ENCODE results near the gene FOCAD. TPM values are rescaled to one million over a fixed set of nuclear protein-coding genes. Genes with fewer than 3 reads are reported as not detected.

Gene FOCAD
- total and polyA plus RNA-seq, 2 of the 8 experiments (the other 6 are each of a cell fraction or from before 2014, with no cell fraction given): 22.0 to 38.4 TPM

DNA sequence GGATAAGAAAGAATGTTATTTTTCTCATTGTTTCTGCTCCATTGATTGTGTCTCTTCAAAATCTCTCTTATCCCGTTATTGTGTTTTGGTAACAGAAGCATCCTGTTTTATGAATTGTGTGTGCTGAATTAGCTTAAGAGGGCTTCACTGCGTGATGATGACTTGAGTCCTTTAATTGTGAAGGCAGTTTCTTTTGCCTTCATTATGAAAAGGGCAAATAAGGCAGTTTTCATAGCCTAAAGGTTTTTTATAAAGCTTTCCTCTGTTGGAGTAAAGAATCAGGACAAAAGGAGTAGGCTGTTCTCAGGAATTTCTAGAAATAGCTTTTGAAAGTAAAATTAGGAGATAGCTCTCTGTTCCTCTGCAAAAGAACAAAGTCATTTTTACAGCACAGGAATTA lies 169.8 kb downstream of the FOCAD start:
- no peak overlapping the region for H3K18ac ChIP-seq (ENCODE audit: extremely low read depth, low read length)
- no peaks in the 10 kb centered on the region for H3K36me3 ChIP-seq (ENCODE audit: control insufficient read depth in 2 of 4, insufficient read depth in 4 of 4, low read length in 3 of 4)
- H3K14ac ChIP-seq (ENCODE audit: insufficient read length): no peak overlapping the region
- no peak overlapping the region for H2AFZ ChIP-seq (ENCODE audit: low read length)
- H3K4me2 ChIP-seq (ENCODE audit: insufficient read depth in 1 of 2, low read depth in 2 of 2, low read length in 2 of 2): no peak overlapping the region
- H3K4me1 ChIP-seq (replicated peaks in 1 of 4; ENCODE audit: control insufficient read depth in 3 of 4, insufficient read depth in 4 of 4, low read length in 3 of 4): no peaks in the 10 kb centered on the region
- no peak overlapping the region for H2BK12ac ChIP-seq (ENCODE audit: low read depth, low read length)
- H2AK5ac ChIP-seq (ENCODE audit: low read depth, low read length): no peak overlapping the region
- H3K27ac ChIP-seq (ENCODE audit: low read depth, low read length): no peak overlapping the region
- no peak overlapping the region for H3K56ac ChIP-seq (replicated peaks; ENCODE audit: insufficient read length, low read depth, low read length)
- H2BK15ac ChIP-seq (ENCODE audit: low read length): no peak overlapping the region
- no peak for FAIRE-seq
- H4K91ac ChIP-seq (replicated peaks; ENCODE audit: insufficient read length, low read length): no peak overlapping the region
- 79% methylated on average over 2 of the region's 2 CpGs; no CpG with 5 or more reads in 1 of the 2 experiments for WGBS, 2 experiments (ENCODE audit: extremely low coverage in 1 of 2, insufficient coverage in 1 of 2, insufficient read length in 1 of 2, insufficient replicate concordance in 2 of 2, low coverage in 1 of 2, low lambda C conversion rate in 2 of 2, missing lambda C conversion rate in 1 of 2)
- H4K8ac ChIP-seq (ENCODE audit: extremely low read depth, insufficient read depth, low read length): no peak overlapping the region
- H3K27me3 ChIP-seq (replicated peaks in 1 of 4; ENCODE audit: control insufficient read depth in 3 of 4, extremely low read depth in 1 of 4, insufficient read depth in 3 of 4, low read length in 3 of 4): no peaks in the 10 kb centered on the region
- H2BK120ac ChIP-seq (replicated peaks; ENCODE audit: low read depth, low read length): no peak overlapping the region
- no peak overlapping the region for H4K5ac ChIP-seq (ENCODE audit: insufficient read length, low read depth, low read length)
- no peak overlapping the region for H3K4me3 ChIP-seq (ENCODE audit: extremely low read depth in 1 of 4, insufficient read depth in 2 of 4, low read depth in 3 of 4, low read length in 4 of 4)
- H3K9ac ChIP-seq (replicated peaks in 1 of 4; ENCODE audit: extremely low read depth in 1 of 4, low read depth in 3 of 4, low read length in 3 of 4): no peak overlapping the region
- no peak overlapping the region for H2BK5ac ChIP-seq (ENCODE audit: low read depth, low read length)
- ChIA-PET CTCF (ENCODE audit: partially characterized antibody) (no interaction called here), POLR2A (ENCODE audit: partially characterized antibody) (no interaction called here)
- H4K20me1 ChIP-seq (replicated peaks in 1 of 2; ENCODE audit: control insufficient read depth in 1 of 2, insufficient read depth in 2 of 2, low read length in 2 of 2): no peaks in the 10 kb centered on the region
- no peak overlapping the region for H2BK20ac ChIP-seq (ENCODE audit: low read length)
- H3K23me2 ChIP-seq (ENCODE audit: low read depth, low read length): no peaks in the 10 kb centered on the region
- H3K79me1 ChIP-seq (ENCODE audit: low read depth, low read length): no peaks in the 10 kb centered on the region
- no peaks in the 10 kb centered on the region for H3K9me3 ChIP-seq (ENCODE audit: insufficient read depth in 2 of 2, low read depth in 1 of 2, low read length in 1 of 2)
- no peak for DNase-seq (ENCODE audit: low read depth in 1 of 2, low spot score in 2 of 2)
- no peaks in the 10 kb centered on the region for H3K79me2 ChIP-seq (ENCODE audit: control insufficient read depth in 1 of 2, insufficient read depth in 2 of 2, low read length in 2 of 2)
- no peak overlapping the region for H3K4ac ChIP-seq (replicated peaks; ENCODE audit: insufficient read length, low read depth, low read length)
- H3K23ac ChIP-seq (ENCODE audit: insufficient read length): no peak overlapping the region
- TF ChIP-seq ATF2 (IDR thresholded peaks at IDR 0.05; ENCODE audit: low read length) (no peak), GABPA (IDR thresholded peaks at IDR 0.05; ENCODE audit: borderline replicate concordance, insufficient read depth, low read length) (no peak), EGR1 (IDR thresholded peaks at IDR 0.05; ENCODE audit: borderline replicate concordance, low read depth, low read length) (no peak), RAD21 (IDR thresholded peaks at IDR 0.05 in 1 of 2, conservative IDR thresholded peaks at IDR 0.05 in 1 of 2; ENCODE audit: low read depth in 2 of 2, low read length in 2 of 2) (no peak), NANOG (IDR thresholded peaks at IDR 0.05; ENCODE audit: insufficient read depth, low read depth, low read length, poor library complexity, severe bottlenecking) (no peak), TEAD4 (IDR thresholded peaks at IDR 0.05; ENCODE audit: low read depth, low read length) (no peak), TAF7 (optimal IDR thresholded peaks at IDR 0.05; ENCODE audit: borderline replicate concordance, low read depth, low read length) (no peak)
- TF ChIP-seq, protein P1, sequence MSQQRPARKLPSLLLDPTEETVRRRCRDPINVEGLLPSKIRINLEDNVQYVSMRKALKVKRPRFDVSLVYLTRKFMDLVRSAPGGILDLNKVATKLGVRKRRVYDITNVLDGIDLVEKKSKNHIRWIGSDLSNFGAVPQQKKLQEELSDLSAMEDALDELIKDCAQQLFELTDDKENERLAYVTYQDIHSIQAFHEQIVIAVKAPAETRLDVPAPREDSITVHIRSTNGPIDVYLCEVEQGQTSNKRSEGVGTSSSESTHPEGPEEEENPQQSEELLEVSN (IDR thresholded peaks at IDR 0.05): no peak

Measured in H1 (cell line).